IPS DF 6.9 (cell line): ENCODE measurements around the gene LYRM2.

ENCODE experiments used
- DNase-seq: peaks from one replicate; pipeline ENCODE4 v3.0.0-alpha.2; 2013; ENCODE audit warnings: low read depth, low spot score
- H3K27ac ChIP-seq: one replicate; pipeline ENCODE4 v1.5.1; 2013; ENCODE audit warnings: low read length, control low read depth
- H3K27me3 ChIP-seq: 2 replicates; pipeline ENCODE4 v1.6.1; 2013; ENCODE audit warnings: mild to moderate bottlenecking, low read length; ENCODE audit not compliant: control insufficient read depth, insufficient read depth
- H3K36me3 ChIP-seq: 2 replicates; pipeline ENCODE4 v1.6.1; 2013; ENCODE audit warnings: low read length; ENCODE audit not compliant: control insufficient read depth, insufficient read depth
- H3K4me1 ChIP-seq: 2 replicates; pipeline ENCODE4 v1.6.1; 2013; ENCODE audit warnings: low read length; ENCODE audit not compliant: control insufficient read depth, insufficient read depth
- H3K4me3 ChIP-seq: 2 replicates; pipeline ENCODE4 v1.5.1; 2013; ENCODE audit warnings: mild to moderate bottlenecking, low read length
- H3K9me3 ChIP-seq: 2 replicates; pipeline ENCODE4 v1.6.1; 2013; ENCODE audit warnings: low read length, inconsistent platforms; ENCODE audit not compliant: control insufficient read depth, insufficient read depth
- WGBS: extraction: QIAGEN DNeasy Blood & Tissue Kit; methylation state at CpG from one replicate; pipeline ENCODE4 v1.1.7; 2013; ENCODE audit warnings: mixed read lengths, missing lambda C conversion rate; ENCODE audit not compliant: insufficient read length, insufficient coverage; 5-methylcytosine and 5-hydroxymethylcytosine counted together

Gene LYRM2

GRCh38 chr6:89675949-89676748 is 37.6 kb upstream of the LYRM2 start:
- no CpG with 5 or more reads among the region's 7 CpGs for WGBS
- DNase-seq, result no peak
- peaks cover 33% of the 10 kb centered on the region for H3K36me3 ChIP-seq

DNA sequence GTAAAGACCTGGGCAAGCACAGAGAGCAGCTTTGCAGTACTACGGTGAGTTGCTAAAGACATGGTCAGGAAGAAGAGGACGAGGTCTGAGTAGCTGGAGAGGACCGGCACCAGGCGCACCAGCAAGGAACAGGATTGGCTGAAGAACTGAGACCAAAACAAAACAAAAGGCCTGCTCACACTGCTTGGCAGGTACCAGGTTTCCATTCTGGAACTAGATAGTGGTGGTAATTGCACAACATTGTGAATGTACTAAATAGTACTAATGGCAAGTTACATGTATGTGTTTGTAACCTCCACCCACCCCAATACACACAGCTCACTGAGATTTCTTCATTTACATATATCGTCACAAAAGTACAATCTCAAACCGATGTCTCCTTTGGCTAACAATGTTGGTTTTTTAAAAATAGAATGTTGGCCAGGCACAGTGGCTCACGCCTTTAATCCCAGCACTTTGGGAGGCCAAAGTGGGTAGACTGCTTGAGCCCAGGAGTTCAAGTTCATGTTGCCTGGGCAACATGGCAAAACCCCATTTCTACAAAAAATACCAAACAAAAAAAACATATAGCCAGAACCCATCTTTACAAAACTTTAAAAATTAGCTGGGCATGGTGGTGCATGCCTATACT is 32.5 kb upstream of the LYRM2 start:
- Histone ChIP-seq H3K27ac (no peak overlapping the region), H3K4me1 (no peaks in the 10 kb centered on the region), H3K27me3 (no peaks in the 10 kb centered on the region), H3K9me3 (no peaks in the 10 kb centered on the region), H3K4me3 (no peak overlapping the region), H3K36me3 (peaks cover 24% of the 10 kb centered on the region)
- DNase-seq, result no peak
- no CpG with 5 or more reads among the region's 7 CpGs for WGBS

More at GRCh38 chr6:89675949-89676748, 37.6 kb upstream of the LYRM2 start:
- no peak overlapping the region for H3K4me3 ChIP-seq
- no peaks in the 10 kb centered on the region for H3K9me3 ChIP-seq
- no peak overlapping the region for H3K27ac ChIP-seq
- no peaks in the 10 kb centered on the region for H3K27me3 ChIP-seq
- H3K4me1 ChIP-seq, result peaks cover 5% of the 10 kb centered on the region

DNA sequence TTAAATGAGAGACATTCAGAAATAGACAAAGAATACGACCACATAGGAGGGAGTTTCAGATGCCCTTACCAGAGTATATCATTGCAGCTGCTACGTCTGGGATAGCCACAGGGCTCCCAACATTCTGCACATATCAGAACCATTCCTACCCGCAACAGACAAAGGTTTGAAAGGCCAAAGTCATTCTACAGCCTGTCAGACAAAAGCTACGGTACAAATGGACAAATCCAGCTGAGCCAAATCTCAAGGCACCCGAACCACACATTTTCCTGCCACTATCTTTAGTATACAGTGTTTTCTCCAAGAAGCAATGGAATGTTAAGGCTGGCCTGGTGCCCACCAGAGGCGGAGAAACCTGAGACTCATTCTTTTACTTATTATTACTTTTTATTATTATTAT is 30.5 kb upstream of the LYRM2 start:
- Histone ChIP-seq H3K4me1 (no peaks in the 10 kb centered on the region), H3K27me3 (no peaks in the 10 kb centered on the region), H3K27ac (peak overlapping the region; percentile 14), H3K9me3 (no peaks in the 10 kb centered on the region), H3K4me3 (no peak overlapping the region), H3K36me3 (peaks cover 12% of the 10 kb centered on the region; the same call in 1 of the 2 replicates)
- no CpG with 5 or more reads among the region's 6 CpGs for WGBS
- no peak for DNase-seq

DNA sequence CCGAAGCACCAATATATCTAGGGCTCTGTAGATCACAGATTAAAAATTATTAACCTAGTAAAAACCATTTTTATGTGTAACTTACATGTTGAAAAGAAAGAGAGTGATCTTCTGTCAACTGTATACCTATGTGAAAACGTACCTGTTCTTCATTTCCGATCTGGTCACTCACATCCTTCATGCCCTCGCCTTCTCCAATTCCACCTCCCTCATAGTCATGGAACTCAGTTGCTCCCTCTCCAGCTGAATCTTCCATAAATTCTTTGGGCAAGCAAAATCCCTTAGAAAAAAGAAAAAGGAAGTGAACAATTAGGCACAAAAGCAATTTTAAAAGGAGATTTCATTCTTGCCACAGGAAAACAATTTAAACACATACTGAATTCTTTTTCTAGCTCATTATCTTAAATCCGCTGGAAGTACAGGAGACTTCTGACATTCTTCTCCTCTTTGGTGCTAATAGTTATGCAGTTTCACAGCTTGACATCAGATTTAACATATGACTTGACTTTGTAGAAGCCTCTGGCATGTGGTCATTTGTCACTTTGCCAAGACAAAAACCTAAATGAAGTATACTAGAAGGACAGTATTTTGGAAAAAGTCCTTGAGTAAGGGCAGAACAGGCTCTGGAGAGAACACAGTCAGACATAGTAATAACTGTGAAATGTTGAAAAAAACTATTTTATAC is 29.5 kb upstream of the LYRM2 start:
- no peaks in the 10 kb centered on the region for H3K4me1 ChIP-seq
- no peaks in the 10 kb centered on the region for H3K27me3 ChIP-seq
- no peaks in the 10 kb centered on the region for H3K9me3 ChIP-seq
- DNase-seq, result peak; percentile 54
- H3K36me3 ChIP-seq, result peaks cover 12% of the 10 kb centered on the region; the same call in 1 of the 2 replicates
- peak overlapping the region; percentile 89 for H3K27ac ChIP-seq
- no CpG with 5 or more reads among the region's 5 CpGs for WGBS
- H3K4me3 ChIP-seq, result no peak overlapping the region

DNA sequence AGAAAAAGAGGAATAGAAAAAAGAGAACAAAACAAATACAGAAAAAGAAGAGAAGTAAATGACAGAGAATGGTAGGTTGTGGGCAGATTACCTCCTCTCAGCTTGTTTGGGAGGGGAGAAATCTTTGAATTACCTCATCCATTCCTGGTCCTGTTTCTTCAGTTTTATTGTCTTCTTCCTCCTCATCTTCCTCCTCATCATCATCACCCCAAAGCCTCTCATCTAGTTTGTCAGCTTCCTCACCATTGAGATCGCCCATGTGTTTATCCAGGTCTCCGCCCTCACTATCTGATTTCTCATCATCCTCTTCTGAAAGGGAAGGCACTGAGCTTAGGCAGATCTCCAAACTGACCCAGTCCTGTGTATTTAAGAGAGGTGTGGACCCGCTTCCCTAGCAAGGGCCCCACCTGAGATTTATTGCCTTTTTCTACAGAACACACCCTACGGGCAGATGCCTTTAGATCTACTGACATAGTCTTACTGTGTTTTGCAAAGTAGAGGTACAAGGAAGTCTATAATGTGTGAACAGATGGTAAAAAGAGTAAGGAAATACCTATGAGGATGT is 24.2 kb upstream of the LYRM2 start:
- Histone ChIP-seq H3K4me3 (no peak overlapping the region), H3K4me1 (no peaks in the 10 kb centered on the region), H3K9me3 (no peaks in the 10 kb centered on the region), H3K27ac (no peak overlapping the region), H3K27me3 (no peaks in the 10 kb centered on the region), H3K36me3 (peaks cover 26% of the 10 kb centered on the region)
- WGBS, result no CpG with 5 or more reads among the region's 4 CpGs
- DNase-seq, result no peak

- Histone ChIP-seq H3K4me1 (no peaks in the 10 kb centered on the region), H3K4me3 (no peak overlapping the region), H3K36me3 (peaks cover 36% of the 10 kb centered on the region), H3K27ac (no peak overlapping the region), H3K27me3 (no peaks in the 10 kb centered on the region), H3K9me3 (no peaks in the 10 kb centered on the region)
- no peak for DNase-seq
- WGBS, result no CpG with 5 or more reads among the region's 1 CpG
These were observed 23.0 kb upstream of the LYRM2 start for GRCh38 chr6:89661559-89661958.

DNA sequence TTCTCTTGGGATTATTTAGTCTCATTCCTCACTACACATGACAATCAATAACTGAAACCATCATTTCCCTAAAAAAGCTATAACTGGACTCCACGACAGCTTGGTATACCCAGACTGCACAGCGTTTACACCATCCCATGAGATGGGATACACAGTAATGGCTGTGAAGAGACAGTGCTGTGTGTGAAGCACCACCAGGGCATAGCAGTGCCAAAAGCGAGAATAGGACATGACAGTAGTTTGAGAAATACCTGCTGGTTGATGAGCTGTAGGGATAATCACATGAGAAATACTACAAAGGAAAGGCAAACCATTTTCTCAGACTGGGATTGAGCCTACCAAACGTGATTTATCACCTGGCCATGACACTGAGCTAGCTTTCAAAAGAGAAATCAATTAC is 22.4 kb upstream of the LYRM2 start:
- DNase-seq, result no peak
- no peaks in the 10 kb centered on the region for H3K4me1 ChIP-seq
- WGBS, result no CpG with 5 or more reads among the region's 4 CpGs
- no peak overlapping the region for H3K27ac ChIP-seq
- no peak overlapping the region for H3K4me3 ChIP-seq
- H3K36me3 ChIP-seq, result peaks cover 39% of the 10 kb centered on the region
- H3K27me3 ChIP-seq, result no peaks in the 10 kb centered on the region
- no peaks in the 10 kb centered on the region for H3K9me3 ChIP-seq

- H3K36me3 ChIP-seq, result peaks cover 45% of the 10 kb centered on the region
These were observed 19.1 kb upstream of the LYRM2 start for GRCh38 chr6:89657445-89658158.

DNA sequence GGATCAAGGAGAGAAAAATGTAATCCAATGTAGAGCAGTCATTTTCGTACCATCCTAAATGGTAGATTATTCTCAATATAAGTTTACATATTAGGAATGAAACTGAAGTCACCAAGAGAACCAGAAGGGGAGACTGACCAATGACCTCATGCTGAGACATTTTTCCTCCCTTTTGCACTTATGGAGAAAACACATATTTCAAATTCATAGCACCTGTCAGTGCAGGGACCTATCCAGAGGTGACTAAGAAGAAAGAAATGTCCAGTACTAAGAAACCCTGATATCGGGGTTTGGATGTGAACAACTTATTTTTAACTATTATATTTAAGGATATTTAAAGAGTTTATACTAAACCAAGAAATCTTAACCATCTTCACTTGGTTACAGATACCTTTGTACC is 16.6 kb upstream of the LYRM2 start:
- no CpG with 5 or more reads among the region's 2 CpGs for WGBS
- DNase-seq, result no peak
- Histone ChIP-seq H3K4me3 (no peak overlapping the region), H3K36me3 (peaks cover 38% of the 10 kb centered on the region), H3K27ac (no peak overlapping the region), H3K9me3 (no peaks in the 10 kb centered on the region), H3K4me1 (no peaks in the 10 kb centered on the region), H3K27me3 (no peaks in the 10 kb centered on the region)

More at GRCh38 chr6:89657445-89658158, 19.1 kb upstream of the LYRM2 start:
- Histone ChIP-seq H3K27me3 (no peaks in the 10 kb centered on the region), H3K9me3 (no peaks in the 10 kb centered on the region), H3K27ac (no peak overlapping the region), H3K4me1 (no peaks in the 10 kb centered on the region), H3K4me3 (no peak overlapping the region)
- no CpG with 5 or more reads among the region's 13 CpGs for WGBS
- DNase-seq, result no peak

DNA sequence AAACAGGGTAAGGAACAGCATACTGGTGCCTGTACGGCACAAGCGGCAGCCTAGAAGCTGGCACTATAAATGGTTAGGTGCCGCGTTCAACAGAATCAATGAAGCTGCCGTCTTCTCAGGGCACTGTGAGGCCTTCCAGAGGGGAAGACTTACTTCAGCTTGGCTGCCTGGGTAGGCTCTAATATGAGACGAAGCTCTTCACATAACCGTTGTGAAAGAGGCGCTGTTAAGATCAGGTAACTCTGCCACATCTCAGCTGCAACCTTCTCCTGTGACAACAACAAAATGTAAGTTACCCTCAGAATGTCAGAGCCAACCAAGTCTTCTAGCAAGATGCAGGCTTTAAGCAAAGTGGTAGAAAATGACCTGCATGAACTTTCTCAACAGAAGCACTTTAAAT is 12.0 kb upstream of the LYRM2 start:
- no CpG with 5 or more reads among the region's 8 CpGs for WGBS
- no peaks in the 10 kb centered on the region for H3K4me1 ChIP-seq
- DNase-seq, result no peak
- H3K4me3 ChIP-seq, result no peak overlapping the region
- H3K9me3 ChIP-seq, result no peaks in the 10 kb centered on the region
- H3K36me3 ChIP-seq, result peaks cover 31% of the 10 kb centered on the region; the same call in 1 of the 2 replicates
- H3K27me3 ChIP-seq, result no peaks in the 10 kb centered on the region
- no peak overlapping the region for H3K27ac ChIP-seq
